ENCODE measurements around the gene YPEL2. TPM values are rescaled to one million over a fixed set of nuclear protein-coding genes. Genes with fewer than 3 reads are reported as not detected.
A peak's percentile ranks its signal among the peaks of the same experiment; 100 is the strongest.

The YPEL2 gene
- total RNA-seq, 1 experiment from 2014 or later, result 1.9 TPM

GRCh38 chr17:59330053-59330942, 1.2 kb upstream of the YPEL2 start:
- DNase-seq (ENCODE audit: low read depth), result no peak

GRCh38 chr17:59331929-59332748, 684 bp downstream of the YPEL2 start:
- no peak for DNase-seq (ENCODE audit: low read depth)

- DNase-seq (ENCODE audit: low read depth), result no peak
Observed at GRCh38 chr17:59332749-59333377, 1.4 kb downstream of the YPEL2 start.

- no peak for DNase-seq (ENCODE audit: low read depth)
Observed at GRCh38 chr17:59333836-59334235, 2.4 kb downstream of the YPEL2 start.

- no peak for DNase-seq (ENCODE audit: low read depth)
Observed at GRCh38 chr17:59335685-59336084, 4.2 kb downstream of the YPEL2 start.

- no peak for DNase-seq (ENCODE audit: low read depth)
Observed at GRCh38 chr17:59337741-59338299, 6.4 kb downstream of the YPEL2 start.

GRCh38 chr17:59338498-59338897, 7.0 kb downstream of the YPEL2 start:
- no peak for DNase-seq (ENCODE audit: low read depth)

- no peak for DNase-seq (ENCODE audit: low read depth)
Observed at GRCh38 chr17:59341922-59342321, 10.5 kb downstream of the YPEL2 start.

- DNase-seq (ENCODE audit: low read depth), result no peak
Observed at GRCh38 chr17:59342681-59343131, 11.3 kb downstream of the YPEL2 start.

- DNase-seq (ENCODE audit: low read depth), result no peak
Observed at GRCh38 chr17:59345476-59345875, 14.0 kb downstream of the YPEL2 start.

GRCh38 chr17:59346341-59346740, 14.9 kb downstream of the YPEL2 start:
- DNase-seq (ENCODE audit: low read depth), result no peak

- DNase-seq (ENCODE audit: low read depth), result no peak
Observed at GRCh38 chr17:59346876-59347407, 15.5 kb downstream of the YPEL2 start.

- no peak for DNase-seq (ENCODE audit: low read depth)
Observed at GRCh38 chr17:59347975-59348391, 16.5 kb downstream of the YPEL2 start.

- no peak for DNase-seq (ENCODE audit: low read depth)
Observed at GRCh38 chr17:59349178-59349577, 17.7 kb downstream of the YPEL2 start.

GRCh38 chr17:59353106-59353854, 21.8 kb downstream of the YPEL2 start:
- no peak for DNase-seq (ENCODE audit: low read depth)

- DNase-seq (ENCODE audit: low read depth), result no peak
Observed at GRCh38 chr17:59353936-59354755, 22.7 kb downstream of the YPEL2 start.

GRCh38 chr17:59355030-59355701, 23.7 kb downstream of the YPEL2 start:
- DNase-seq (ENCODE audit: low read depth), result no peak

- DNase-seq (ENCODE audit: low read depth), result peak; percentile 58
Observed at GRCh38 chr17:59355702-59356325, 24.4 kb downstream of the YPEL2 start.

Data from RPMI7951 (cell line).